Lower leg skin (tissue), 4 donors: Measurements from ENCODE around the gene HRK. TPM values are rescaled to one million over a fixed set of nuclear protein-coding genes. Genes with fewer than 3 reads are reported as not detected.

Experiments used
- DNase-seq, 2 donors: peaks; one replicate each; pipeline ENCODE4 v3.0.0-alpha.2; 2019; ENCODE audit warnings: low spot score in 2 of 2
- H3K4me3 ChIP-seq: fragments of 200-600 bp; sonication (generic); 2 replicates; pipeline ENCODE4 v1.5.1; 2017; ENCODE audit warnings: mild to moderate bottlenecking, low read depth; ENCODE audit not compliant: poor library complexity, severe bottlenecking
- POLR2A ChIP-seq, 2 donors: fragments of 450-650 bp; IDR thresholded peaks; one replicate each; pipeline ENCODE4 v1.6.1; 2016 to 2017; ENCODE audit warnings: antibody characterized with exemption in 2 of 2, mild to moderate bottlenecking in 1 of 2, moderate library complexity in 1 of 2
- WGBS, 2 donors: methylation state at CpG; one replicate each; pipeline ENCODE4 v1.1.5; 2018; 5-methylcytosine and 5-hydroxymethylcytosine counted together
- intact Hi-C: fragments of 100-400 bp; cut with DNase I; formaldehyde crosslinking; loops from one replicate; pipeline ENCODE4 v1.15.0; 2023; ENCODE audit warnings: low total_unique reads
- total RNA-seq, 4 donors: library from RNA; depleted of rRNA; stranded (reverse); fragments of >200 nt; gene quantifications; one replicate each; pipeline ENCODE4 v1.1.0, GENCODE V29; 2016
- TF ChIP-seq, protein P1 (sequence below), 3 donors: fragments of 450-650 bp; IDR thresholded peaks; one replicate each; pipeline ENCODE4 v1.5.1; 2016; ENCODE audit warnings: antibody characterized with exemption in 3 of 3, mild to moderate bottlenecking in 3 of 3, moderate library complexity in 2 of 3

HRK gene
- total RNA-seq, 4 donors from 2014 or later = 0.03 to 0.38 (median 0.08) TPM

DNA sequence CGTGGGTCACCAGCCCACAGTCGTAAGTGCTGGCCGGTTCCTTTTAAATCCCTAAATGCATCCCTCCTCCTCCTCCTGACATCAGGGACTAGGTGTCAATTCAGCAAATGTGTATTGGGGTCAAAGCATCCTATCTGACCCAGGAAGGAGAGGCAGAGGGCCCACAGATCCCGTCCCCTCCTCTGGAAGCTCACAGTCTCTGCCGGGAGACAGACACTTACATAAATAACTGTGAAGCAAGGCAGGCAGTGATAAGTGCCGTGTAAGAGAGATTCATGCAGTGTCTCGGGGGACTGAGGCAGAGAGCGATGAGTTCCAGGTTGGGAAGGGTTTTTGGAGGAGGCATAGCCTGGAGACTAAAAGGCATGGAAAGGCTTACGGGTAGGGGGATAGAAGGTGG, 44.1 kb downstream of the HRK start:
- 82 to 83% methylated on average over 9 of the region's 9 CpGs for WGBS, 2 donors
- intact Hi-C loops = loop anchor here (10.0 kb wide), 1 partner anchor 748 kb away; no protein-coding TSS in a partner anchor
- TF ChIP-seq POLR2A (IDR thresholded peaks at IDR 0.05) = no peak
- TF ChIP-seq, protein P1, sequence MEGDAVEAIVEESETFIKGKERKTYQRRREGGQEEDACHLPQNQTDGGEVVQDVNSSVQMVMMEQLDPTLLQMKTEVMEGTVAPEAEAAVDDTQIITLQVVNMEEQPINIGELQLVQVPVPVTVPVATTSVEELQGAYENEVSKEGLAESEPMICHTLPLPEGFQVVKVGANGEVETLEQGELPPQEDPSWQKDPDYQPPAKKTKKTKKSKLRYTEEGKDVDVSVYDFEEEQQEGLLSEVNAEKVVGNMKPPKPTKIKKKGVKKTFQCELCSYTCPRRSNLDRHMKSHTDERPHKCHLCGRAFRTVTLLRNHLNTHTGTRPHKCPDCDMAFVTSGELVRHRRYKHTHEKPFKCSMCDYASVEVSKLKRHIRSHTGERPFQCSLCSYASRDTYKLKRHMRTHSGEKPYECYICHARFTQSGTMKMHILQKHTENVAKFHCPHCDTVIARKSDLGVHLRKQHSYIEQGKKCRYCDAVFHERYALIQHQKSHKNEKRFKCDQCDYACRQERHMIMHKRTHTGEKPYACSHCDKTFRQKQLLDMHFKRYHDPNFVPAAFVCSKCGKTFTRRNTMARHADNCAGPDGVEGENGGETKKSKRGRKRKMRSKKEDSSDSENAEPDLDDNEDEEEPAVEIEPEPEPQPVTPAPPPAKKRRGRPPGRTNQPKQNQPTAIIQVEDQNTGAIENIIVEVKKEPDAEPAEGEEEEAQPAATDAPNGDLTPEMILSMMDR (IDR thresholded peaks at IDR 0.05) = no peak

DNA sequence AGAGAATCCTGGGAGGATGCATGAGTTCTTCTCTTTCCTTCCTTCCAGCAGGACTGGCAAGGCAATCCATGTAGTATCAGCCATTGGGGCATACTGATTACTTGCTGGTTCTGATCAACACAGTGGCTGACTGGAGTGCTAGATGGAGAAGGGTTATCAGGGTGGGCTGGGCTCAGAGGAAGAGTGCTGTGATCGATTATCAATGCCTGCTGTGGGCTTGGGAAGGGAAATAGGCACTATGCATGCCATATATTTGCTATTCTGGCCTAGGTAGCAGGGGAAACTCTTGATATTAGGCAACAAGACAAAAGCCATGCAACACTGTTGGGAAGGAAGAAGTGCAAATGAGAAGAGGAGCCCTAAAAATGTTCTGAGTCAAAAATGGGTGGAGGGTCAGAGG, 45.8 kb downstream of the HRK start:
- DNase-seq = no peak
- TF ChIP-seq POLR2A (IDR thresholded peaks at IDR 0.05) = no peak
- TF ChIP-seq, protein P1 (IDR thresholded peaks at IDR 0.05) = no peak
- 73 to 77% methylated on average over 1 of the region's 1 CpG for WGBS, 2 donors
- intact Hi-C loops = loop anchor here (10.0 kb wide), 1 partner anchor 749 kb away; no protein-coding TSS in a partner anchor
- H3K4me3 ChIP-seq = no peak overlapping the region

More for the DNA sequence above, 44.1 kb downstream of the HRK start:
- no peak for DNase-seq
- H3K4me3 ChIP-seq = no peak overlapping the region

DNA sequence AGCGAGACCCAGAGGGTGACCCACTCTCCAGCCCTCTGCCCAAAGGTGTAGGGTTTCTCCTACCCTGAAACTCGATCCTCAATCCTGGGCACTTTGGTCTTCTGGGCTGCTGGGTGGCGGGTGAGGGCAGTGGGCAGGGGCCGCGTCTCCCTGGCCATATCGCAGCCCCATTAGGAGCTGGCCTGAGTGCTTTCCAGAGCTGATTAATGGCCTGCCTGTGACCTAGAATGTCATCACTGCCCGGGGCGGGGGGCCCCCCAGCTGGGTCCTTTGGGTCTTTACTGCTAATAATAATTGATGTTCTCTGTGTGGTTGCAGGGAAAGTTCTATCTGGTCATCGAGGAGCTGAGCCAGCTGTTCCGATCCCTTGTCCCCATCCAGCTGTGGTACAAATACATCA, 47.8 kb downstream of the HRK start:
- DNase-seq = no peak
- 79 to 83% methylated on average over 10 of the region's 10 CpGs for WGBS, 2 donors
- TF ChIP-seq, protein P1 (IDR thresholded peaks at IDR 0.05) = no peak
- TF ChIP-seq POLR2A (IDR thresholded peaks at IDR 0.05) = no peak

DNA sequence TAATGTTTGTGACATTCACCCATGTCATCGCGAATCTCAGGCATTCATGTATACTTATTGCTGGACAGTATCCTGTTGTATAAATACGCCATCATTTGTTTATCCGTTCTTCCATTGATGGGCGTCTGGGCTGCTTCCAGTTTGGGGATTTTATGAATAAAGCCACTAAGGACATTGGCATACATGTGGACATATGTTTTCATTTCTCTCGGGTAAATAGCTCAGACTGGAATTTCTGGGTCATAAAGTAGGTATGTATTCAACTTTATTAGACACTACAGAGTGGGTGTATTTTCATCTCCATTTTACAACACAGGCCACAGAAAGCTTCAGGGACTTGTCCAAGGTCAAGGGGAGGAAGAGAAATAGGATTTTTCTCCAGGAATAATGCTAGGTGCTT, 48.9 kb downstream of the HRK start:
- intact Hi-C loops = loop anchor here (10.0 kb wide), 1 partner anchor 752 kb away; no protein-coding TSS in a partner anchor
- 71% methylated on average over 6 of the region's 6 CpGs for whole genome bisulfite sequencing, 2 donors
- H3K4me3 ChIP-seq = no peak overlapping the region
- no peak for DNase-seq
- no peak for TF ChIP-seq POLR2A (IDR thresholded peaks at IDR 0.05)
- TF ChIP-seq, protein P1 (IDR thresholded peaks at IDR 0.05) = no peak

More for the DNA sequence above, 47.8 kb downstream of the HRK start:
- no peak overlapping the region for H3K4me3 ChIP-seq
- intact Hi-C loops = loop anchor here (10.0 kb wide), 1 partner anchor 751 kb away; no protein-coding TSS in a partner anchor

DNA sequence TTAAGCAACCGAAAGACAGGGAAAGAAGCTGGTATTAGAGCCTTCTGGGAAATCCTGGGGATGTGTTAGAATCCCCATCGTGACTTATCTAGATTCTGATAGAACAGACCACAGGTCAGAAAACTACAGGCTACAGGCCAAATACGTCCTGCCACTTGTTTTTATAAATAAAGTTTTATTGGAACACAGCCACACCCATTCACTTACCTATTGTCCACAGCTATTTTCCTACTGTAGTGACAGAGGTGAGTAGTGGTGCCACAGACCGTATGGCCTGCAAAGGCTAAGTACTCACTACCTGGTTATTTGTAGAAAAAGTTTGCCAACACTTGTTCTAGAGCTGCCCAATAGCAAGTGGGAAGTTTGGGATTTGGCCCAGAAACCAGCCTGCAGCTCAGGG, 53.8 kb downstream of the HRK start:
- TF ChIP-seq POLR2A (IDR thresholded peaks at IDR 0.05) = no peak
- TF ChIP-seq, protein P1 (IDR thresholded peaks at IDR 0.05) = no peak
- intact Hi-C loops = no loop called here
- H3K4me3 ChIP-seq = no peak overlapping the region
- DNase-seq = no peak
- WGBS, 2 donors = 88 to 91% methylated on average over 4 of the region's 4 CpGs

DNA sequence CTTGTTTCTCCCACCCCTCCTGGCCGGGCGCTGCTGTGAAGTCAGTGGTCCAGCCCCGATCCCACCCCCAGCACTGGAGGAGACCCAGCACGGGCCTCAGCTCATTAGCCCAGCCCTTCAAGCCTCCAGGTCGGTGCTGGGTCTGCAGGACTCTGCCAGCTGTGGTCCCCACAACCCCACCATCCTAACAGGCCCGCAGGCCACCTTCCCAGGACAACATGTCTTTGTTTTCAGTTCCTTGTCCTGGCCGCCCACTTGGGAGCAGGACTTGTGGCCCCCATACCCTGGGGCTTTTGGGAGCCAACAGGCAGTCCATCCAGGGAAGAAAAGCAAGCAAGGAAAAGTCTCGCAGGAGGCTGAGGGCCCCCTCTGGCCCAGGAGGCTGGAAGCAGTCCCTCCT, 60.0 kb downstream of the HRK start:
- H3K4me3 ChIP-seq = no peak overlapping the region
- WGBS, 2 donors = 61 to 71% methylated on average over 8 of the region's 8 CpGs
- intact Hi-C loops = no loop called here
- TF ChIP-seq, protein P1 (IDR thresholded peaks at IDR 0.05) = no peak
- no peak for TF ChIP-seq POLR2A (IDR thresholded peaks at IDR 0.05)
- no peak for DNase-seq
